Gastroesophageal sphincter (tissue), 3 donors: Measurements from ENCODE around the gene CHTOP.

Experiments
- EP300 ChIP-seq: sonication (generic); formaldehyde crosslinking; IDR thresholded peaks from one replicate; pipeline ENCODE4 v1.6.1; 2017; ENCODE audit warnings: antibody characterized with exemption, mild to moderate bottlenecking
- TF ChIP-seq, protein P1 (sequence below), 4 experiments: fragments of 200-600 bp in 2 of 4; fragments of 450-650 bp in 2 of 4; sonication (generic) in 1 of 4; IDR thresholded peaks; one replicate each; pipeline ENCODE4 v1.5.1; 2017 to 2019; ENCODE audit warnings: antibody characterized with exemption in 4 of 4, mild to moderate bottlenecking in 2 of 4, moderate library complexity in 2 of 4

DNA sequence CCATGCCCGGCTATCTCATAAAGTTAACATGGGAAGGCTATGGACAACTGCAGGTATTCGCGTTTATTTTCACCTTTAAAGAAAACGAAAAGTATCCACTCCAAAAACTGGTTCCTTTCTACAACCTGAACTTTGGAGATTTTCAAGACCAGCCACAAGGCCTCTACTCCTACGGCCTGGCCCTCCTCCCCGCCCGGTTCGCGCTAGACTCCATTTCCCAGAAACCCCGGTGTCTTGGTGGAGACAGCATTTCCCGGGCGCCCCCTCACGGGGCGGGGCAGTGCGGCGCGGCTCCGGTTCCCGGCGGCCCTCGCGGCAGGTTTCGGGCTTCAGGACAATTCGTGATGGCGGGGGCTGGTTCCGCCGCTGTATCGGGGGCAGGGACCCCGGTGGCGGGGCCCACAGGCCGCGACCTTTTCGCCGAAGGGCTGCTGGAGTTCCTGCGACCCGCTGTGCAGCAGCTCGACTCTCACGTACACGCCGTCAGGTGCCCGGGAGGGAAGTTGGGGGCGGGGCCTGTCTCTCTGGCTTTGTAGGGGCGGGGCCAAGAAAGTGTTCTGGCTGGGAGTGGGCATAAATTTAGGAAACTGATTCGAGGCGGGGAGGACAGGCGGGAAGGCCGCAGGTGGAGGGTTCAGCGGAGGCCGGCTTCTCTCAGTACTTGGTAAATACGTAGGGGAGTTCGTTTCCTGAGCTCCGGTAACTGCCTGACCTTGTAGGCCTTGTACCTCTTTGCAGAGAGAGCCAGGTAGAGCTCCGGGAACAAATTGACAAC, 24.7 kb downstream of the CHTOP start, which contains the start of gene SNAPIN:
- TF ChIP-seq, protein P1, sequence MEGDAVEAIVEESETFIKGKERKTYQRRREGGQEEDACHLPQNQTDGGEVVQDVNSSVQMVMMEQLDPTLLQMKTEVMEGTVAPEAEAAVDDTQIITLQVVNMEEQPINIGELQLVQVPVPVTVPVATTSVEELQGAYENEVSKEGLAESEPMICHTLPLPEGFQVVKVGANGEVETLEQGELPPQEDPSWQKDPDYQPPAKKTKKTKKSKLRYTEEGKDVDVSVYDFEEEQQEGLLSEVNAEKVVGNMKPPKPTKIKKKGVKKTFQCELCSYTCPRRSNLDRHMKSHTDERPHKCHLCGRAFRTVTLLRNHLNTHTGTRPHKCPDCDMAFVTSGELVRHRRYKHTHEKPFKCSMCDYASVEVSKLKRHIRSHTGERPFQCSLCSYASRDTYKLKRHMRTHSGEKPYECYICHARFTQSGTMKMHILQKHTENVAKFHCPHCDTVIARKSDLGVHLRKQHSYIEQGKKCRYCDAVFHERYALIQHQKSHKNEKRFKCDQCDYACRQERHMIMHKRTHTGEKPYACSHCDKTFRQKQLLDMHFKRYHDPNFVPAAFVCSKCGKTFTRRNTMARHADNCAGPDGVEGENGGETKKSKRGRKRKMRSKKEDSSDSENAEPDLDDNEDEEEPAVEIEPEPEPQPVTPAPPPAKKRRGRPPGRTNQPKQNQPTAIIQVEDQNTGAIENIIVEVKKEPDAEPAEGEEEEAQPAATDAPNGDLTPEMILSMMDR (IDR thresholded peaks at IDR 0.05), result peak in 2 of 4 experiments; percentile 30 to 44
- TF ChIP-seq EP300, result no peak
